GM12801 (cell line): ENCODE data around the gene DHX58.

Experiments
- CTCF ChIP-seq: IDR thresholded peaks from one replicate; pipeline ENCODE4 v1.5.1; 2011; ENCODE audit warnings: control low read depth; ENCODE audit not compliant: insufficient read length; ENCODE audit errors: extremely low read depth

DHX58 gene

DNA sequence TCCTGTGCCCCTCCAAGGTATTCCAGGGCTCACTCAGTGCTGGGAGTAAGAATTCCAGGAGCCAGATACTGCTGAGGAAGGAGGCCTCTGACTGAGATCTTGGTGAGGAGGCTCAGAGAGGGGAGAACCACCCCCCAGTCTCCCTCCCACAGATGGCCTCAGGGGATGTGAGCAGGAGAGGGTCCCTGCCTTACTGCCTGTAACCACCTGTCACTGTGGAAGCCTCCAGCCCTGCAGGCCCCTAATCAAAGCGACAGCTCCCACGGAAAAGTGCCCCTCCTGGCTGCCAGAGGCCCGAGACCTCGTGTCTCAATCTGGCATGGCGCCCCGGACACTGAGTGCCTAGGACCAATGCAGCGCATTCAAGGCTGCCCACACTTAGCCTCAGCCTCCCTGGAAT lies 54.5 kb downstream of the DHX58 start:
- TF ChIP-seq CTCF = no peak

- no peak for TF ChIP-seq CTCF
These were observed 55.9 kb downstream of the DHX58 start for GRCh38 chr17:42056635-42057034.

GRCh38 chr17:42055496-42055895 lies 57.0 kb downstream of the DHX58 start:
- no peak for TF ChIP-seq CTCF

DNA sequence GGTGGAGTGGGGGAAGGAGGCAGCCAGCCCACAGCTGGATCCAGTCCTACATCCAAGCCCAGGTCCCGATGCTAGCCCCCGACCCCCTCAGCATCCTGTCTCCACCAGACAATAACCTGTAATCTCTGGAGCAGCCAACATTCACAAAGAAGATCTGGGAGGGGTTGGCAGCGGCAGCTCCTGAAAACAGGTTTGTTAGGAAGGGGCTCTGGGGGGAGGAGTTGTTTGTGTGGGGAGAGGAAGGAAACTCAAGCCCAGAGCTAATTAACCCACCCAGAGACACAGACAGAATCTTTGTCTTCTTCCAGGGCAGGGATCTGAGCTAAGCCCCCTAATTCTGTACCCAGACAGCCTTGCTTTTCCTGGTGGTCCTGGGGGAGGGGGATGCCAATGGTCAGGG lies 57.5 kb downstream of the DHX58 start:
- no peak for TF ChIP-seq CTCF

DNA sequence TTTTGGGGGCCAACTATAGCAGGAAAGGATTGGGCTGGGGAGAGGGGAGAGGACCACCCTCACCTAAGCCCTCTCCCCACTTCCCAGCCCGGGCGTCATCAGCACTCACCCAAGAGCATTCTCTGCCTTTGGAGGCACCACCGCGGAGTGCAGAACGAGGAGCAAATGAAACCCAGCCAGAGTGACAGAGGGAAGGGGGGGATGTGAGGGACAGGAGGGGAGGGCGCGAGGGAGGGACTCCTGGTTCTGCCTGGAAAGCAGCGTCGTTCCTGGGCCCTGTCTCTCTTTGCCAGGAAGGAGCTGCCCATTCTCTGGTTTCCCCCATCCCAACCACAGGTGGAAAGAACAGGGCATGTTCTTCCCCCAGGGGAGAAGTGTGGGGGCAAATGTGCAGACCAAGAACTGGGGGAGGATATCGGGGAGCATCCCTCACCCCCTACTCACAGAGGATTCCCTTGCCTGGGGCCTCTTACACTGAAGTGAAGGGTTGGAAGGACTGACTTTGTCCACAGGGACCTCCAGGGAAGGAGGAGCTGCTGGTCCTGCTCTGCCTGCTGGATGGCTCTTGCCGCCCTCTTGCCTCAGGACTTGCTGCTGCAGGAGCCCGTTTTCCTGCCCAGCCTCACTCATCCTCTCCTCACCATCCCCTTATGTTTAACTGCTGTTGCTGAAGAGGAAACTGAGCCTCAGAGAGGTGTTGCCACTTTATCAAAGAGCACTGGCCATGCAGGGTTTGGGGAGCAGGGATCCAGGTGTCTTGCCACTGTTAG lies 58.6 kb downstream of the DHX58 start:
- TF ChIP-seq CTCF = no peak

- no peak for TF ChIP-seq CTCF
These were observed 60.1 kb downstream of the DHX58 start for GRCh38 chr17:42052346-42052877.

DNA sequence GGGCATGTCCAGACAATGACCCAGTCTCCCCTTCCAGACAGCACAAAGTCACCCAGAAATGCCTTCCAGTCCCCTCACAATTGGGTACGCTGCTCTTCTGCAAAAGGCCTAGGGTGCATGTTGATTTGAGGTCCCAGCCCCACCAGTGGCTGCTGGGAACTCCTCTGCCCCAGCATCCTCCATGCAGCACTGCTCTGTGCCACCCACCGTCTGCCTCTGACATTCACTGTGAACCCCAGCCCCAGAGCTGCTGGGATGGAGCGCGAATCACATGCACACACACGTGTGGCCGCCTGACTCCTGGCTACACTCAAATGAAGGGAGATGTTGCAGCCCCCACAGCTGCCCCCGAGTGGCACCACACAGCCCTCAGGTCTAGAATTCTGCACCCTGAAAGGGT lies 60.9 kb downstream of the DHX58 start:
- TF ChIP-seq CTCF = no peak
